ENCODE measurements around the gene IQGAP2. TPM values are rescaled to one million over a fixed set of nuclear protein-coding genes. Genes with fewer than 3 reads are reported as not detected.

Gene IQGAP2
- total and polyA plus RNA-seq, 2 donors (not counting 1 experiment from before 2014, with no cell fraction given): 8.1 to 15.0 TPM

GRCh38 chr5:76422227-76422626, 19.1 kb downstream of the IQGAP2 start:
- no peak for DNase-seq
- Histone ChIP-seq H3K79me2 (ENCODE audit: control insufficient read depth, insufficient read depth, low read length) (peaks cover 14% of the 10 kb centered on the region), H3K4me2 (replicated peaks; ENCODE audit: low read depth, low read length, poor library complexity, severe bottlenecking) (no peak overlapping the region), H2AFZ (ENCODE audit: insufficient read depth, low read depth, low read length, poor library complexity, severe bottlenecking) (no peak overlapping the region), H3K36me3 (replicated peaks in 1 of 2; ENCODE audit: control extremely low read depth in 1 of 2, control insufficient read depth in 1 of 2, extremely low read depth in 1 of 2, insufficient read depth in 2 of 2, low read length in 1 of 2) (no peaks in the 10 kb centered on the region), H3K27ac (ENCODE audit: low read length in 2 of 2) (no peak overlapping the region), H3K9ac (ENCODE audit: low read length) (no peak overlapping the region), H3K4me3 (ENCODE audit: control extremely low read depth in 1 of 5, extremely low read depth in 1 of 5, insufficient read depth in 1 of 5, low read depth in 2 of 5, low read length in 4 of 5) (no peak overlapping the region), H3K9me3 (ENCODE audit: control extremely low read depth in 1 of 3, control insufficient read depth in 2 of 3, insufficient read depth in 1 of 3, low read length in 2 of 3) (no peaks in the 10 kb centered on the region), H3K4me1 (ENCODE audit: control insufficient read depth in 2 of 2, insufficient read depth in 2 of 2, low read length in 2 of 2) (no peaks in the 10 kb centered on the region), H4K20me1 (ENCODE audit: control insufficient read depth, insufficient read depth, low read length, poor library complexity, severe bottlenecking) (no peaks in the 10 kb centered on the region), H3K27me3 (replicated peaks in 1 of 4; ENCODE audit: control extremely low read depth in 1 of 4, control insufficient read depth in 3 of 4, insufficient read depth in 4 of 4, low read length in 3 of 4) (no peaks in the 10 kb centered on the region)
- intact Hi-C loops (cut with micrococcal nuclease): no loop called here
- Mint-ChIP-seq H3K4me1 (peaks cover 6% of the 10 kb centered on the region), H3K4me3 (no peak overlapping the region), H3K9me3 (ENCODE audit: insufficient read depth) (no peaks in the 10 kb centered on the region), H3K27ac (no peak overlapping the region), H3K27me3 (no peaks in the 10 kb centered on the region)
- ChIA-PET CTCF (no interaction called here), POLR2A (no interaction called here)
- no peak for TF ChIP-seq CTCF (IDR thresholded peaks at IDR 0.05)
- no peak for TF ChIP-seq EZH2 (IDR thresholded peaks at IDR 0.05; ENCODE audit: borderline replicate concordance, insufficient read depth, low read depth, low read length, poor library complexity, severe bottlenecking)
- ATAC-seq (ENCODE audit: low read depth): no peak
- WGBS (ENCODE audit: insufficient coverage): 92% methylated on average over 2 of the region's 4 CpGs

GRCh38 chr5:76422742-76423141, 19.7 kb downstream of the IQGAP2 start:
- WGBS (ENCODE audit: insufficient coverage): 100% methylated on average over 2 of the region's 3 CpGs
- no peak for ATAC-seq (ENCODE audit: low read depth)
- H4K20me1 ChIP-seq (ENCODE audit: control insufficient read depth, insufficient read depth, low read length, poor library complexity, severe bottlenecking): no peaks in the 10 kb centered on the region
- Mint-ChIP-seq H3K9me3 (ENCODE audit: insufficient read depth) (no peaks in the 10 kb centered on the region), H3K27me3 (no peaks in the 10 kb centered on the region), H3K4me1 (peaks cover 6% of the 10 kb centered on the region), H3K4me3 (no peak overlapping the region), H3K27ac (no peak overlapping the region)
- H3K9ac ChIP-seq (ENCODE audit: low read length): no peak overlapping the region
- no peak overlapping the region for H3K4me3 ChIP-seq (ENCODE audit: control extremely low read depth in 1 of 5, extremely low read depth in 1 of 5, insufficient read depth in 1 of 5, low read depth in 2 of 5, low read length in 4 of 5)
- H3K4me2 ChIP-seq (replicated peaks; ENCODE audit: low read depth, low read length, poor library complexity, severe bottlenecking): no peak overlapping the region
- DNase-seq: no peak
- ChIA-PET CTCF (no interaction called here), POLR2A (no interaction called here)
- H3K9me3 ChIP-seq (ENCODE audit: control extremely low read depth in 1 of 3, control insufficient read depth in 2 of 3, insufficient read depth in 1 of 3, low read length in 2 of 3): no peaks in the 10 kb centered on the region
- TF ChIP-seq EZH2 (IDR thresholded peaks at IDR 0.05; ENCODE audit: borderline replicate concordance, insufficient read depth, low read depth, low read length, poor library complexity, severe bottlenecking): no peak
- TF ChIP-seq CTCF (IDR thresholded peaks at IDR 0.05): no peak
- H3K4me1 ChIP-seq (ENCODE audit: control insufficient read depth in 2 of 2, insufficient read depth in 2 of 2, low read length in 2 of 2): no peaks in the 10 kb centered on the region
- H3K27ac ChIP-seq (ENCODE audit: low read length in 2 of 2): no peak overlapping the region
- no peaks in the 10 kb centered on the region for H3K27me3 ChIP-seq (replicated peaks in 1 of 4; ENCODE audit: control extremely low read depth in 1 of 4, control insufficient read depth in 3 of 4, insufficient read depth in 4 of 4, low read length in 3 of 4)
- no peak overlapping the region for H2AFZ ChIP-seq (ENCODE audit: insufficient read depth, low read depth, low read length, poor library complexity, severe bottlenecking)
- no peaks in the 10 kb centered on the region for H3K36me3 ChIP-seq (replicated peaks in 1 of 2; ENCODE audit: control extremely low read depth in 1 of 2, control insufficient read depth in 1 of 2, extremely low read depth in 1 of 2, insufficient read depth in 2 of 2, low read length in 1 of 2)
- intact Hi-C loops (cut with micrococcal nuclease): no loop called here
- peaks cover 16% of the 10 kb centered on the region for H3K79me2 ChIP-seq (ENCODE audit: control insufficient read depth, insufficient read depth, low read length)
